B cell (primary cell): ENCODE data around the gene GCNT2. TPM values are rescaled to one million over a fixed set of nuclear protein-coding genes. Genes with fewer than 3 reads are reported as not detected.
"Not testable (repeated sequence)": the region's sequence is repeated elsewhere in the genome, so short reads cannot be mapped to it uniquely, and the experiment has no call there.

ENCODE experiments used
- ATAC-seq: fragments of 200-7000 bp; cut with Tn5 transposase; one replicate; pipeline ENCODE4 v1.10.0; 2021; ENCODE audit warnings: low read depth, mild to moderate bottlenecking, moderate number of reproducible peaks, moderate library complexity
- CTCF ChIA-PET: fragments of 350-600 bp; sonication (Branson Sonifier 250); formaldehyde crosslinking; loops from one replicate; lab custom pipeline; 2021; ENCODE audit warnings: antibody characterized with exemption, inconsistent platforms; lab: Charles Lee
- POLR2A ChIA-PET: fragments of 350-600 bp; sonication (Branson Sonifier 250); formaldehyde crosslinking; loops from one replicate; lab custom pipeline; 2021; ENCODE audit warnings: antibody characterized with exemption; lab: Charles Lee
- DNase-seq: peaks from one replicate; pipeline ENCODE4 v3.0.0; 2013
- H2AFZ ChIP-seq: 2 replicates; pipeline ENCODE4 v1.6.1; 2012; ENCODE audit warnings: mild to moderate bottlenecking, low read depth, low read length; ENCODE audit not compliant: insufficient read depth, poor library complexity, severe bottlenecking
- H3K27ac ChIP-seq, 2 donors: 1 replicate in 1 of 2; 2 replicates in 1 of 2; pipeline ENCODE4 v1.5.1; 2012 to 2013; ENCODE audit warnings: low read length in 2 of 2, mild to moderate bottlenecking in 2 of 2, moderate library complexity in 1 of 2
- H3K27me3 ChIP-seq, 4 experiments: fragments of 200-600 bp in 1 of 4; sonication (generic) in 1 of 4; replicated peaks in 1 of 4; 1 replicate in 2 of 4; 2 replicates in 2 of 4; pipeline versions ENCODE4 v1.6.1 to v1.7.0; 2013 to 2016; ENCODE audit warnings: low read length in 3 of 4, mild to moderate bottlenecking in 2 of 4, mixed read lengths in 1 of 4, moderate library complexity in 1 of 4; ENCODE audit not compliant: insufficient read depth in 4 of 4, control insufficient read depth in 3 of 4; ENCODE audit errors: control extremely low read depth in 1 of 4
- H3K36me3 ChIP-seq, 2 experiments: replicated peaks in 1 of 2; 1 replicate in 1 of 2; 2 replicates in 1 of 2; pipeline versions ENCODE4 v1.6.1 to v1.7.1; 2013; ENCODE audit warnings: low read length in 1 of 2; ENCODE audit not compliant: insufficient read depth in 2 of 2, control insufficient read depth in 1 of 2; ENCODE audit errors: control extremely low read depth in 1 of 2, extremely low read depth in 1 of 2
- H3K4me1 ChIP-seq, 2 donors: fragments of 200-600 bp in 1 of 2; sonication (generic) in 1 of 2; 1 replicate in 1 of 2; 2 replicates in 1 of 2; pipeline versions ENCODE4 v1.5.1 to v1.6.1; 2013 to 2017; ENCODE audit warnings: low read length in 2 of 2; ENCODE audit not compliant: control insufficient read depth in 2 of 2, insufficient read depth in 2 of 2
- H3K4me2 ChIP-seq: replicated peaks from 2 replicates; pipeline ENCODE3; 2012; ENCODE audit warnings: mild to moderate bottlenecking, low read depth, low read length; ENCODE audit not compliant: poor library complexity, severe bottlenecking
- H3K4me3 ChIP-seq, 5 experiments: fragments of 200-600 bp in 1 of 5; sonication (generic) in 1 of 5; 1 replicate in 3 of 5; 2 replicates in 2 of 5; pipeline versions ENCODE4 v1.5.1 to v1.7.0; 2011 to 2016; ENCODE audit warnings: low read length in 4 of 5, mild to moderate bottlenecking in 4 of 5, low read depth in 2 of 5, control low read depth in 1 of 5, moderate library complexity in 1 of 5; ENCODE audit not compliant: insufficient read depth in 1 of 5; ENCODE audit errors: control extremely low read depth in 1 of 5, extremely low read depth in 1 of 5
- H3K79me2 ChIP-seq: fragments of 200-600 bp; sonication (generic); one replicate; pipeline ENCODE4 v1.6.0; 2016; ENCODE audit warnings: low read length; ENCODE audit not compliant: control insufficient read depth, insufficient read depth
- H3K9ac ChIP-seq: fragments of 200-600 bp; sonication (generic); 2 replicates; pipeline ENCODE4 v1.6.1; 2017; ENCODE audit warnings: mild to moderate bottlenecking, low read length, moderate library complexity
- H3K9me3 ChIP-seq, 3 donors: one replicate each; pipeline versions ENCODE4 v1.6.1 to v1.7.1; 2013; ENCODE audit warnings: low read length in 2 of 3; ENCODE audit not compliant: control insufficient read depth in 2 of 3, insufficient read depth in 1 of 3; ENCODE audit errors: control extremely low read depth in 1 of 3
- H4K20me1 ChIP-seq: 2 replicates; pipeline ENCODE4 v1.6.0; 2012; ENCODE audit warnings: mild to moderate bottlenecking, low read length; ENCODE audit not compliant: insufficient read depth, control insufficient read depth, poor library complexity, severe bottlenecking
- H3K27ac Mint-ChIP-seq: one replicate; pipeline ENCODE4 v1.8.0; 2021; ENCODE audit warnings: mixed read lengths
- H3K27me3 Mint-ChIP-seq: one replicate; pipeline ENCODE4 v1.8.0; 2021; ENCODE audit warnings: mixed read lengths
- H3K4me1 Mint-ChIP-seq: one replicate; pipeline ENCODE4 v1.8.0; 2021; ENCODE audit warnings: mixed read lengths
- H3K4me3 Mint-ChIP-seq: one replicate; pipeline ENCODE4 v1.8.0; 2021; ENCODE audit warnings: mixed read lengths
- H3K9me3 Mint-ChIP-seq: one replicate; pipeline ENCODE4 v1.8.0; 2022; ENCODE audit warnings: mixed read lengths; ENCODE audit not compliant: insufficient read depth
- CTCF ChIP-seq: fragments of 200-600 bp; IDR thresholded peaks from one replicate; pipeline ENCODE4 v1.8.0; 2022; ENCODE audit warnings: antibody characterized with exemption, mild to moderate bottlenecking
- EZH2 ChIP-seq: IDR thresholded peaks from 2 replicates; pipeline ENCODE4 v1.6.1; 2012; ENCODE audit warnings: borderline replicate concordance, low read depth, mild to moderate bottlenecking, moderate library complexity, low read length; ENCODE audit not compliant: insufficient read depth, poor library complexity, severe bottlenecking
- WGBS: methylation state at CpG from one replicate; pipeline ENCODE4 v1.1.5; 2013; ENCODE audit warnings: missing lambda C conversion rate; ENCODE audit not compliant: insufficient coverage; 5-methylcytosine and 5-hydroxymethylcytosine counted together
- intact Hi-C: fragments of 100-400 bp; cut with micrococcal nuclease; formaldehyde crosslinking; loops from one replicate; pipeline ENCODE4 v1.10.0; 2022
- polyA plus RNA-seq: library from polyadenylated mRNA; depleted of rRNA; stranded (reverse); fragments of >200 nt; gene quantifications from 2 replicates; pipeline ENCODE4 v1.2.3, GENCODE V29; 2012
- total RNA-seq, 2 donors: library from RNA; stranded (reverse); fragments of 120-200 nt in 1 of 2; gene quantifications; 1 replicate in 1 of 2; 2 replicates in 1 of 2; pipeline versions ENCODE4 v1.2.3 to v1.2.4, GENCODE V29; 2013 to 2022

Gene GCNT2
- total and polyA plus RNA-seq, 2 donors (not counting 1 experiment from before 2014, with no cell fraction given) = 6.8 to 32.1 TPM

DNA sequence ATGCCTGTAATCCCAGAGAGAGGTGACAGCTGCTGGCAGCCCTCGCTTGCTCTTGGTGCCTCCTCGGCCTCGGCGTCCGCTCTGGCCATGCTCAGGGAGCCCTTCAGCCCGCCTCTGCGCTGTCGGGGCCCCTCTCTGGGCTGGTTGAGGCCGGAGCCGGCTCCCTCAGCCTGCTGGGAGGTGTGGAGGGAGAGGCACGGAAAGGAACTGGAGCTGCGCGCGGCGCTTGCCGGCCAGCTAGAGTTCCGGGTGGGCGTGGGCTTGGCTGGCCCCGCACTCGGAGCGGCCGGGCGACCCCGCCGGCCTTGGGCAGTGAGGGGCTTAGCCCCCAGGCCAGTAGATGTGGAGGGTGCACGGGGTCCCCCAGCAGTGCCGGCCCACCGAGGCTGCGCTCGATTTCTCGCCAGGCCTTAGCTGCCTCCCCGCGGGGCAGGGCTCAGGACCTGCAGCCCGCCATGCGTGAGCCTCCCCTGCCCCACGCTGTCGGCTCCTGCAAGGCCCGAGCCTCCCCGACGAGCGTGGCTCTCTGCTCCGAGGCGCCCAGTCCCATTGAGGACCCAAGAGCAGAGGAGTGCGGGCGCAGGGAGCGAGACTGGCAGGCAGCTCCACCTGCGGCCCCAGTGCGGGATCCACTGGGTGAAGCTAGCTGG lies 138.7 kb downstream of the GCNT2 start:
- H3K9ac ChIP-seq = peak overlapping the region; percentile 39
- Mint-ChIP-seq H3K27ac (no peak overlapping the region), H3K4me3 (peak overlapping the region; percentile 37), H3K27me3 (peaks cover 20% of the 10 kb centered on the region), H3K4me1 (peaks cover 16% of the 10 kb centered on the region), H3K9me3 (no peaks in the 10 kb centered on the region)
- no peaks in the 10 kb centered on the region for H3K36me3 ChIP-seq
- no peaks in the 10 kb centered on the region for H4K20me1 ChIP-seq
- POLR2A ChIA-PET = interaction anchor here (0.6 to 0.7 kb wide), 2 partner anchors 35 to 46 kb away, joined by 3 read pairs; partner anchors contain the start of genes C6orf52 and PAK1IP1
- 83% methylated on average over 41 of the region's 48 CpGs for WGBS
- H3K4me1 ChIP-seq = peaks cover 7 to 10% of the 10 kb centered on the region in 2 donors
- H2AFZ ChIP-seq = peak overlapping the region; percentile 42
- CTCF ChIA-PET = interaction anchor here (1.1 to 1.9 kb wide), 2 partner anchors 149 to 150 kb away, joined by 3 to 8 read pairs; no protein-coding TSS in a partner anchor
- H3K79me2 ChIP-seq = no peaks in the 10 kb centered on the region
- peak overlapping the region in 4 of 5 experiments; percentile 17 to 57 (median 35) for H3K4me3 ChIP-seq
- DNase-seq (no peak), ATAC-seq (no peak)
- peak overlapping the region; percentile 47 for H3K4me2 ChIP-seq
- no peak overlapping the region for H3K27ac ChIP-seq
- intact Hi-C loops = no loop called here
- no peak for TF ChIP-seq CTCF
- TF ChIP-seq EZH2 = no peak
- H3K27me3 ChIP-seq = peaks cover 0 to 17% (median 5%) of the 10 kb centered on the region in 4 experiments
- H3K9me3 ChIP-seq = no peaks in the 10 kb centered on the region

- H3K4me3 ChIP-seq = not testable (repeated sequence)
- H3K27me3 Mint-ChIP-seq = peaks cover 15% of the 10 kb centered on the region
Measured at GRCh38 chr6:10660431-10661191, 139.5 kb downstream of the GCNT2 start.

More at GRCh38 chr6:10660431-10661191, 139.5 kb downstream of the GCNT2 start:
- H3K4me2 ChIP-seq, H3K4me1 ChIP-seq, H3K79me2 ChIP-seq, H3K27me3 ChIP-seq, DNase-seq, H3K9me3 Mint-ChIP-seq, ATAC-seq, POLR2A ChIA-PET, H4K20me1 ChIP-seq, H3K9ac ChIP-seq, H3K27ac ChIP-seq, H3K4me1 Mint-ChIP-seq, H3K27ac Mint-ChIP-seq, H3K36me3 ChIP-seq, H3K9me3 ChIP-seq, H2AFZ ChIP-seq, intact Hi-C loops: not testable (repeated sequence)
- WGBS = 97% methylated on average over 11 of the region's 11 CpGs
- CTCF ChIA-PET = interaction anchor here (1.9 kb wide), 1 partner anchor 150 kb away, joined by 8 read pairs; no protein-coding TSS in a partner anchor
- H3K4me3 Mint-ChIP-seq = peak overlapping the region; percentile 60
